ENCODE results near the gene CMYA5.

The CMYA5 gene

GRCh38 chr5:79707535-79707934 lies 17.9 kb downstream of the CMYA5 start:
- Histone ChIP-seq H3F3A (ENCODE audit: insufficient read depth, low read length) (no peaks in the 10 kb centered on the region), H3K9ac (ENCODE audit: low read length) (no peak overlapping the region), H3K4me1 (ENCODE audit: insufficient read depth, low read length, severe bottlenecking) (no peaks in the 10 kb centered on the region), H3K9me2 (ENCODE audit: low read depth, low read length) (no peaks in the 10 kb centered on the region), H3K79me2 (ENCODE audit: insufficient read depth, low read length) (no peaks in the 10 kb centered on the region), H3K9me3 (ENCODE audit: low read length) (no peaks in the 10 kb centered on the region), H4K20me1 (ENCODE audit: insufficient read depth, low read length) (no peaks in the 10 kb centered on the region), H3K36me3 (ENCODE audit: insufficient read depth, low read length) (no peaks in the 10 kb centered on the region), H3K27ac (ENCODE audit: low read depth, low read length, poor library complexity, severe bottlenecking) (no peak overlapping the region), H3K27me3 (ENCODE audit: insufficient read depth, low read length) (no peaks in the 10 kb centered on the region), H2AFZ (ENCODE audit: low read length) (no peak overlapping the region), H3K4me2 (ENCODE audit: low read length) (no peak overlapping the region), H3K4me3 (ENCODE audit: low read depth, low read length, poor library complexity, severe bottlenecking) (no peak overlapping the region)
- no peak for TF ChIP-seq EZH2 (IDR thresholded peaks at IDR 0.05; ENCODE audit: borderline replicate concordance, low read length)
- TF ChIP-seq CTCF (IDR thresholded peaks at IDR 0.05; ENCODE audit: low read length): no peak

- no peak for TF ChIP-seq CTCF (IDR thresholded peaks at IDR 0.05; ENCODE audit: low read length)
- no peak for TF ChIP-seq EZH2 (IDR thresholded peaks at IDR 0.05; ENCODE audit: borderline replicate concordance, low read length)
- H3K4me3 ChIP-seq (ENCODE audit: low read depth, low read length, poor library complexity, severe bottlenecking): no peak overlapping the region
- no peak overlapping the region for H3K27ac ChIP-seq (ENCODE audit: low read depth, low read length, poor library complexity, severe bottlenecking)
- no peak overlapping the region for H2AFZ ChIP-seq (ENCODE audit: low read length)
- no peaks in the 10 kb centered on the region for H3K36me3 ChIP-seq (ENCODE audit: insufficient read depth, low read length)
- H3K9me3 ChIP-seq (ENCODE audit: low read length): no peaks in the 10 kb centered on the region
- no peak overlapping the region for H3K9ac ChIP-seq (ENCODE audit: low read length)
- H3F3A ChIP-seq (ENCODE audit: insufficient read depth, low read length): no peaks in the 10 kb centered on the region
- H3K4me2 ChIP-seq (ENCODE audit: low read length): no peak overlapping the region
- H3K79me2 ChIP-seq (ENCODE audit: insufficient read depth, low read length): no peaks in the 10 kb centered on the region
- H3K9me2 ChIP-seq (ENCODE audit: low read depth, low read length): no peaks in the 10 kb centered on the region
- no peaks in the 10 kb centered on the region for H3K4me1 ChIP-seq (ENCODE audit: insufficient read depth, low read length, severe bottlenecking)
- H4K20me1 ChIP-seq (ENCODE audit: insufficient read depth, low read length): no peaks in the 10 kb centered on the region
- H3K27me3 ChIP-seq (ENCODE audit: insufficient read depth, low read length): no peaks in the 10 kb centered on the region
Observed at GRCh38 chr5:79712741-79713140, 23.1 kb downstream of the CMYA5 start.

GRCh38 chr5:79713727-79714126 lies 24.1 kb downstream of the CMYA5 start:
- H3K9me3 ChIP-seq (ENCODE audit: low read length): no peaks in the 10 kb centered on the region
- no peaks in the 10 kb centered on the region for H3K79me2 ChIP-seq (ENCODE audit: insufficient read depth, low read length)
- no peak overlapping the region for H3K4me2 ChIP-seq (ENCODE audit: low read length)
- H3K4me3 ChIP-seq (ENCODE audit: low read depth, low read length, poor library complexity, severe bottlenecking): no peak overlapping the region
- H3K4me1 ChIP-seq (ENCODE audit: insufficient read depth, low read length, severe bottlenecking): no peaks in the 10 kb centered on the region
- TF ChIP-seq CTCF (IDR thresholded peaks at IDR 0.05; ENCODE audit: low read length) (no peak), EZH2 (IDR thresholded peaks at IDR 0.05; ENCODE audit: borderline replicate concordance, low read length) (no peak)
- H3K27me3 ChIP-seq (ENCODE audit: insufficient read depth, low read length): no peaks in the 10 kb centered on the region
- H3K9ac ChIP-seq (ENCODE audit: low read length): no peak overlapping the region
- no peak overlapping the region for H3K27ac ChIP-seq (ENCODE audit: low read depth, low read length, poor library complexity, severe bottlenecking)
- H3K9me2 ChIP-seq (ENCODE audit: low read depth, low read length): no peaks in the 10 kb centered on the region
- no peak overlapping the region for H2AFZ ChIP-seq (ENCODE audit: low read length)
- H3K36me3 ChIP-seq (ENCODE audit: insufficient read depth, low read length): no peaks in the 10 kb centered on the region
- H4K20me1 ChIP-seq (ENCODE audit: insufficient read depth, low read length): no peaks in the 10 kb centered on the region
- H3F3A ChIP-seq (ENCODE audit: insufficient read depth, low read length): no peaks in the 10 kb centered on the region

Measured in OCI-LY1 (cell line).